GM15510 (cell line): ENCODE results near the gene GRPEL1.

Experiments used
- POLR2A ChIP-seq: IDR thresholded peaks from 3 replicates; pipeline ENCODE4 v1.6.1; 2011; ENCODE audit warnings: borderline replicate concordance; ENCODE audit not compliant: insufficient read length; ENCODE audit errors: extremely low read depth

Gene GRPEL1

GRCh38 chr4:7016512-7016911, 51.4 kb downstream of the GRPEL1 start:
- TF ChIP-seq POLR2A = no peak

- TF ChIP-seq POLR2A = no peak
Measured at GRCh38 chr4:7016086-7016485, 51.8 kb downstream of the GRPEL1 start.

- TF ChIP-seq POLR2A = no peak
Measured at GRCh38 chr4:7015383-7016035, 52.4 kb downstream of the GRPEL1 start.

- no peak for TF ChIP-seq POLR2A
Measured at GRCh38 chr4:7014815-7015214, 53.0 kb downstream of the GRPEL1 start.

GRCh38 chr4:7013175-7013574, 54.7 kb downstream of the GRPEL1 start:
- no peak for TF ChIP-seq POLR2A

- TF ChIP-seq POLR2A = no peak
Measured at GRCh38 chr4:7009564-7009963, 58.3 kb downstream of the GRPEL1 start.
